Brain microvascular endothelial cell (primary cell): ENCODE results near the gene ZNF536.

Source experiments
- DNase-seq: peaks from one replicate; pipeline ENCODE4 v3.0.0-alpha.2; 2020
- H3K27ac ChIP-seq: fragments of 250-450 bp; sonication (Bioruptor Pico); 2 replicates; pipeline ENCODE4 v1.5.1; 2020; ENCODE audit warnings: mild to moderate bottlenecking, moderate library complexity
- H3K27me3 ChIP-seq: fragments of 250-450 bp; sonication (Bioruptor Pico); replicated peaks from 2 replicates; pipeline ENCODE4 v1.5.1; 2020; ENCODE audit warnings: mild to moderate bottlenecking
- H3K36me3 ChIP-seq: fragments of 250-450 bp; sonication (Bioruptor Pico); replicated peaks from 2 replicates; pipeline ENCODE4 v1.5.1; 2020; ENCODE audit warnings: mild to moderate bottlenecking
- H3K4me3 ChIP-seq: 2 replicates; pipeline ENCODE4 v1.5.1; 2011; ENCODE audit warnings: low read depth, mild to moderate bottlenecking, control low read depth, low read length, moderate library complexity
- CTCF ChIP-seq: IDR thresholded peaks from 2 replicates; pipeline ENCODE4 v1.5.1; 2011; ENCODE audit warnings: low read depth, mild to moderate bottlenecking, moderate library complexity, low read length, control low read depth, inconsistent platforms; ENCODE audit errors: missing control alignments
- in situ Hi-C: cut with HindIII; loops from 2 replicates; pipeline ENCODE4 v1.10.0; 2017; ENCODE audit warnings: low sequenced_read_pairs, low pct_ligation_motif_present

The ZNF536 gene

GRCh38 chr19:30362156-30362754 lies 9.9 kb upstream of the ZNF536 start:
- Histone ChIP-seq H3K27ac (no peak overlapping the region), H3K36me3 (no peaks in the 10 kb centered on the region), H3K27me3 (no peaks in the 10 kb centered on the region), H3K4me3 (no peak overlapping the region)
- TF ChIP-seq CTCF: no peak
- no peak for DNase-seq
- in situ Hi-C loops: no loop called here

GRCh38 chr19:30363073-30363472 lies 9.1 kb upstream of the ZNF536 start:
- Histone ChIP-seq H3K27me3 (no peaks in the 10 kb centered on the region), H3K4me3 (no peak overlapping the region), H3K36me3 (no peaks in the 10 kb centered on the region), H3K27ac (no peak overlapping the region)
- in situ Hi-C loops: no loop called here
- TF ChIP-seq CTCF: no peak
- no peak for DNase-seq

- in situ Hi-C loops: no loop called here
- no peaks in the 10 kb centered on the region for H3K27me3 ChIP-seq
- TF ChIP-seq CTCF: no peak
- H3K36me3 ChIP-seq: no peaks in the 10 kb centered on the region
- no peak overlapping the region for H3K27ac ChIP-seq
- no peak overlapping the region for H3K4me3 ChIP-seq
- no peak for DNase-seq
Measured at GRCh38 chr19:30364866-30365800, 7.1 kb upstream of the ZNF536 start.

- Histone ChIP-seq H3K36me3 (no peaks in the 10 kb centered on the region), H3K27me3 (no peaks in the 10 kb centered on the region), H3K4me3 (no peak overlapping the region), H3K27ac (no peak overlapping the region)
- no peak for DNase-seq
- in situ Hi-C loops: no loop called here
- no peak for TF ChIP-seq CTCF
Measured at GRCh38 chr19:30366282-30366681, 5.9 kb upstream of the ZNF536 start.

GRCh38 chr19:30367006-30367405 lies 5.2 kb upstream of the ZNF536 start:
- no peak overlapping the region for H3K27ac ChIP-seq
- no peak for DNase-seq
- in situ Hi-C loops: no loop called here
- H3K36me3 ChIP-seq: no peaks in the 10 kb centered on the region
- H3K27me3 ChIP-seq: no peaks in the 10 kb centered on the region
- no peak for TF ChIP-seq CTCF
- no peak overlapping the region for H3K4me3 ChIP-seq
